Duodenal mucosa (tissue), 2 donors: ENCODE measurements around the gene SOX6.

Experiments used
- H3K27ac ChIP-seq: one replicate; pipeline ENCODE4 v1.7.0; 2013; ENCODE audit warnings: low read depth, low read length
- H3K27me3 ChIP-seq, 2 donors: one replicate each; pipeline ENCODE4 v1.7.0; 2013; ENCODE audit warnings: low read length in 2 of 2, control low read depth in 1 of 2; ENCODE audit not compliant: insufficient read depth in 2 of 2, control insufficient read depth in 1 of 2
- H3K36me3 ChIP-seq, 2 donors: one replicate each; pipeline ENCODE4 v1.7.0; 2013; ENCODE audit warnings: low read length in 2 of 2, control low read depth in 1 of 2; ENCODE audit not compliant: insufficient read depth in 2 of 2, control insufficient read depth in 1 of 2
- H3K4me1 ChIP-seq, 2 donors: one replicate each; pipeline ENCODE4 v1.7.0; 2013; ENCODE audit warnings: low read length in 2 of 2, control low read depth in 1 of 2; ENCODE audit not compliant: insufficient read depth in 2 of 2, control insufficient read depth in 1 of 2
- H3K4me3 ChIP-seq, 2 donors: one replicate each; pipeline ENCODE4 v1.7.0; 2013; ENCODE audit warnings: low read length in 2 of 2, low read depth in 1 of 2
- H3K9ac ChIP-seq, 2 donors: one replicate each; pipeline ENCODE4 v1.7.0; 2013; ENCODE audit warnings: low read length in 2 of 2, low read depth in 1 of 2
- H3K9me3 ChIP-seq, 2 donors: one replicate each; pipeline ENCODE4 v1.7.0; 2013; ENCODE audit warnings: low read length in 2 of 2, control low read depth in 1 of 2; ENCODE audit not compliant: control insufficient read depth in 1 of 2

Gene SOX6

DNA sequence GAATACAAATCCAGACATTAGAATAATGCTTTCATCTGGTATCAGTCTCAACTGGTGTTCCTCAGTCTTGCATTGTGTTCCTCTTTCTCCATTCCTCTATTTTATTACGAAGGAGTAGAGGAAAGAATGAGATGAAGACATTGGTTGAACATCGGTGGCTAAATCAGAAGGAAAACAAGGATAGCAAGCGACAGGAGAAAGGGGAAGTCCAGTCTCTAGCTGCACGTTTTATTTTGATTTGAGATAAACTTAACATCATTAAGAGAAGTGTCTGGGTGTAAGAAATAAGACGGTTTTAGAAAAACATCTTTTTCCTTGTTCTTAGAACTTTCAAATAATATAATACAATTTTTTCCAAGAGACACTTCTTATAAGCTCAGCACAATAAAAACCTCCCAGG, 6.2 kb downstream of the SOX6 start:
- Histone ChIP-seq H3K9me3 (no peaks in the 10 kb centered on the region), H3K27ac (no peak overlapping the region), H3K36me3 (no peaks in the 10 kb centered on the region), H3K4me1 (peaks cover 0 to 12% of the 10 kb centered on the region in 2 donors), H3K4me3 (no peak overlapping the region), H3K27me3 (no peaks in the 10 kb centered on the region), H3K9ac (no peak overlapping the region)

DNA sequence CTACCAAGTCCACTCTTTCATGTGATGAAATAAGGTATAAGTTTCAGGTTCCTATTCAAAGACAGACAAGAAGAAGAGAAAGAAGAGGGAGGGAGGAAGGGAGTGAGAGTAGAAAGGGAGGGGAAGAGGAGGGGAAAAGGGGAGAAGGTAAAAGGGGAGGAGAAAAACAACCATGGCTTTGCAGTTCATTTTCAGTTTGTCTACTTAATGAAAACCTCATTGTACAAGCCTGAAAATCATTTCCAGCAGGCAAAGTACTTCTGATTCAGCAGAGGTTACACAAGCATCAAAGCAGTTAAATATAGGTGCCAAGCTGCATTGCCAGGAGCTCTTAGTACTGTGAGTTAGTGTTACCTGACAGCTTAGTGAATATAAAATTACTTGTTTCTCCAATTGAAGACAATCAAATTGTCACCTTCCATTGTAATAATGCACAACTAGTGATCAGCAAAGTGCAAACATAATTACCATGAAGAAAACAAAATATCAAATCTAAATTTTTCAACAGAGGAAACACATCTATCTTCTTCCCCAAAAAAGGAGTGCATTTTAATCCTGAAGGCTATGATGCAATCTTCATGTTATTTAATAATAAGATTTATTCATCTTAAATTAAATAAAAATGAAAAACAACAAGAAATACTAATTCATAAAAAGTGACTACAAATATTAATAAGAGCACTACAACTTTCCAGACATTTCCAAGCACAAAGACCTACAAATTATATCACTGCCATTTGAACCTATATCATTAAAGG, 8.2 kb downstream of the SOX6 start:
- H3K27me3 ChIP-seq, result no peaks in the 10 kb centered on the region
- H3K4me3 ChIP-seq, result no peak overlapping the region
- H3K4me1 ChIP-seq, result peaks cover 0 to 12% of the 10 kb centered on the region in 2 donors
- no peaks in the 10 kb centered on the region for H3K9me3 ChIP-seq
- no peaks in the 10 kb centered on the region for H3K36me3 ChIP-seq
- no peak overlapping the region for H3K9ac ChIP-seq
- no peak overlapping the region for H3K27ac ChIP-seq

DNA sequence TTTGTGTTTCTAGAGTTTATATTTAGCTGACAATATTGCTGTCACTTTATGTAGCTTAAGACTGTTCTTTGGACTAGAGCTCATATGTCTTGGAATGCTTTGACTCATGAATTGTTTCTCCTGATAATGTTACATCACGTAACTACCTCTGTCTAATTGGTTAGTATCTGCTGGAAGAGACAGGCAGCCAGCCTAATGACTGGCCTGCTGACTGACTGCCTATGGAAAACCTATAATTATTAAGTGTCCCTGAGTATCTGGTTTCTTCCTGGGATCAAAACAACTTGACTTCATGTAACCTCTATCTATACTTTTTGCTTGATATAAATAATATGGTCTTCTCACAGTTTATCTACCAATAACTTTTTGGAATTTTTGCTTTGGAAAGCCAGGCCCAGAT, 9.4 kb downstream of the SOX6 start:
- no peaks in the 10 kb centered on the region for H3K36me3 ChIP-seq
- H3K4me1 ChIP-seq, result peaks cover 0 to 8% of the 10 kb centered on the region in 2 donors
- no peak overlapping the region for H3K9ac ChIP-seq
- no peaks in the 10 kb centered on the region for H3K27me3 ChIP-seq
- no peaks in the 10 kb centered on the region for H3K9me3 ChIP-seq
- no peak overlapping the region for H3K4me3 ChIP-seq
- no peak overlapping the region for H3K27ac ChIP-seq

DNA sequence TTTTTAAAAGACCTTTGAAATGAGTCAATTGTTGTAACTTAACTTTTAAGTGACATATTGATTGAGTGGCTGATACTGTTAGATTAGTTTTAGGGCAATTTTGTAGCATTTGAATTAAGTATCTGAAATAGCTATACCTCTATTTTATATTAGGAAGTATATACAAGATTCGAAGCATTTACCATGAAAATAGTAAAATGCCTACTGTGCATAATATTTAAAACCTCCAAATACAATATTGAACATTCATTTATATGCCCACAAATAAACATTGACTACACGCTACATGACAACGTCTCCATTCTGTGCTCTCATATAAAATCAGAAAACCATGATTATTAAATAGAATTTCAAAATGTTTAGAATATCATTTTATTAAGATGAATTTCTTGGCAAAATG, 14.5 kb downstream of the SOX6 start:
- H3K27ac ChIP-seq, result no peak overlapping the region
- no peaks in the 10 kb centered on the region for H3K9me3 ChIP-seq
- H3K27me3 ChIP-seq, result no peaks in the 10 kb centered on the region
- H3K4me3 ChIP-seq, result no peak overlapping the region
- no peak overlapping the region for H3K9ac ChIP-seq
- H3K36me3 ChIP-seq, result peaks cover 0 to 3% of the 10 kb centered on the region in 2 donors
- H3K4me1 ChIP-seq, result peaks cover 0 to 21% of the 10 kb centered on the region in 2 donors

DNA sequence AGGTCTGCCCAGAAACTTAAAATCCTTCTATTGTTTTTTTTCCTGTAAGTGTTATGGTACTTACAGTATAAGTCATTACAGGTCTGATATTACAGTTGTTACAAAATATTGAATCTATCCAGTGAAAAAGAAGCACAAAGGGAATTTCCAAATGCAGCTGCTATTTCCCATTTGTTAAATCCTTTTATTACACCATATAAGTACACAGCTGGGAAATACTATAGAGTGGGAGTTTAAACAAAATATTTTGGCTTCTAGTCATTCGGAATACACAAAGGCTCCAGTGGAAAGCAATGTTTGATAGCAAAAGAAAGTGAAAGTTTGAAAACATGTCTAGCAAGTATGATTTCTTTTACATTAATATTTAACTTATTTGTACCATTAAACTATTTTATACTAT, 18.0 kb downstream of the SOX6 start:
- H3K9me3 ChIP-seq, result no peaks in the 10 kb centered on the region
- H3K4me1 ChIP-seq, result peaks cover 6 to 38% of the 10 kb centered on the region in 2 donors
- H3K9ac ChIP-seq, result no peak overlapping the region
- no peak overlapping the region for H3K27ac ChIP-seq
- H3K27me3 ChIP-seq, result no peaks in the 10 kb centered on the region
- H3K36me3 ChIP-seq, result peaks cover 0 to 3% of the 10 kb centered on the region in 2 donors
- peak overlapping the region in 1 of 2 donors; percentile 55 for H3K4me3 ChIP-seq

DNA sequence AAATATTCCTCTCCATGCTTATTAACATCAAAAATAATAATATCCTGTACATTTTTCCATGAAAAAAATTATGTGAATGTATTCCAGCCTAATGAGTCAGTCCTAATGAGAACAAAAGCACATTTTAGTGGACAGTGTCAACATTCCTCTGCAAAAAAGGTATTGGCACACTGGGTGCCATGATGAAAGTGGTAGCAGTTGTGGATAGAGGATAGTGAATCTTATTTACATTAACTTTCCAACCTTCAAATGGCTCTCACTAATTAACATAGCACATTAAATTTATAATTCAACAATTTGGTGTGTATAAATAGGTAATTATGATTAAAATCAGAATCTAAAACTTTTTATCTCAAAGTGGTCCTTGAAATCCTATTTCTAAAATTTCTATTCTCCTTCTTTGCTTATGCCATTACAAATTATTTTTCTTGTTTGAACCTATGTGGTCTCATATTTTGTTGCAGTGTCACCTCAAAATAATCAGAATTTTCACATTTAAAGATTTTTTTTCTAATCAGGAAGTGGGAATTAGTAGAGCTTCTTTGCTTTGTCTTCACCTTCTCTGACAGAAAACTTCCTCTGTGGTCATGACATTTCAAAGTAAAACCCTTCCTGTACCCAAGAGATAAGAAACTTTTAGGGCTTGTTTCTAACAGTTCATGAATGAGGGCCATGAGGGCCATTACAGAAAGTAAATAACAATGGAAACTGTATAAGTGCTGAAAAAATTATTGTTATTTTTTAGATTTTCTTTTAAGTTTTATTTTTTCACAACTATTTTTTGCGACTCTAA, 18.7 kb downstream of the SOX6 start:
- Histone ChIP-seq H3K27ac (no peak overlapping the region), H3K9ac (no peak overlapping the region), H3K36me3 (peaks cover 0 to 3% of the 10 kb centered on the region in 2 donors), H3K4me1 (peaks cover 6 to 38% of the 10 kb centered on the region in 2 donors), H3K27me3 (no peaks in the 10 kb centered on the region), H3K9me3 (no peaks in the 10 kb centered on the region), H3K4me3 (no peak overlapping the region)

DNA sequence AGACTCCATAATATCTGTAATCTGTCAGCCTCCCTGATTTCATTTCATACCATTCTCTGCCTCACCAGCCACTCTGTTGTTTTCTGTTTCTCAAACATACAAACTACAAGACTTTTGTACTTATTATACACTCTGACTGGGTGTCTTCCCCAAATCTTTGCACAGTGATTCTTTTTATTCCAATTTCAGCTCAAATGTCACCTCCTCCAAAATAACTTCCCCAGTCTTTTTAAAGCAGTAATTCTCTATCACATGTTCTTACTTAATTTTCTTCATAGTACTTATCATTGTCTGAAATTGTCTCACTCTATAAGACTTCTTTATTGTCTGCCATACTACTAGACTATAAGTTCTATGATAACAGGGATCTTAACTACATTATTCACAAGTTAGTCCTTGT, 19.6 kb downstream of the SOX6 start:
- Histone ChIP-seq H3K36me3 (peaks cover 0 to 3% of the 10 kb centered on the region in 2 donors), H3K9me3 (no peaks in the 10 kb centered on the region), H3K4me1 (peaks cover 6 to 36% of the 10 kb centered on the region in 2 donors), H3K4me3 (no peak overlapping the region), H3K9ac (no peak overlapping the region), H3K27ac (no peak overlapping the region), H3K27me3 (no peaks in the 10 kb centered on the region)

DNA sequence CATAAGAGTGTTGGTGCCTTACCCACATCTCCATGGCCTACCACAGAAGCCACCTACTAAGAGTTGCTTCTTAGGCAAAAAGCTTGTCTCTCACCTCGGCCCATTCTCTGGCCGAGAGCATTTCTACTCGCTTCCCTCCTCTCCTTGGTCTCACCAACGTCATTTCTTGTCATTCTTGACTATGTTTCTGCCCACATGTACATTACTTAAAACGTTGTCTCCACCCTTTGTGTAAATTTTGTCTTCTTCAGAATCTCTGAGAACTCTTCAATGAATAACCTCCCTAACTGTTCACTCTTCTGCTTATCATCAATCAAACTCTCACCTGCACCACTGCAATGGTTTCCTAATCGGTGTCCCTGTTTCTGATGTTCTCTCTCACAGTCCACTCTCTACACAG, 20.1 kb downstream of the SOX6 start:
- Histone ChIP-seq H3K9ac (no peak overlapping the region), H3K27me3 (no peaks in the 10 kb centered on the region), H3K27ac (no peak overlapping the region), H3K4me1 (peaks cover 6 to 34% of the 10 kb centered on the region in 2 donors), H3K9me3 (no peaks in the 10 kb centered on the region), H3K4me3 (peak overlapping the region in 1 of 2 donors; percentile 22), H3K36me3 (peaks cover 0 to 3% of the 10 kb centered on the region in 2 donors)

DNA sequence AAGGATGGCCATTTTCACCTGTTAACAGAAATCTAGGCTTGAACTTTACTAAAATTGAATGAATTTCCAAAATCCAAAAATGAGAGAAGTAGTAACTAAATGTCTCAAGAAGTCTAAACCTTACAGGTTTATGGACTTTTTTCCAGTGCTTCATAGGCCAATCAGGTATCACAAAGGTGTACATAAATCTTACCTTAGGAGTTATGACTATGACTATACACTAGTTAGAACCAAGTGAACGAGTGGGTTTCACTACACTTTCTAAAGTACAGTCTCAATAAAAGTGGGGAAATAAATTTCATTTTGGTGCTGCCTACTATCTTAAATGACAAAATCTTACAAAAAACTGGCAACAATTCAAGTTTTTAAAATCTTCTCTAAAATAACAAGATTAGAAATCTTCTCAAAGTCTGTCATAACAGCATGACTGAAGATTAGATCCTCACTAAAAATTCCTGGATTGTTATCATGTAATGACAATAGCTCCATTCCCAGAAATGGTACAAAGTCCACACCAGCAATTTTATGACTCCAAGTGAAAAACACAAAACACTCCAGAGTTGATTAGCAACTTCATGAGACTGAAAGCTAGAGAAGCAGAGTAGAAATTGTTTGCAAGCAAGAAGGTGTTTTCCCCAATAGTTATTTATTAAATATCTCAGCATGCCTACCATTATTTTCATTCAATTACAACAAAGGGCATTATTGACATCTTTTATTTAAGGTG, 20.9 kb downstream of the SOX6 start:
- Histone ChIP-seq H3K9me3 (no peaks in the 10 kb centered on the region), H3K27me3 (no peaks in the 10 kb centered on the region), H3K36me3 (no peaks in the 10 kb centered on the region), H3K4me1 (peaks cover 6 to 34% of the 10 kb centered on the region in 2 donors), H3K4me3 (no peak overlapping the region), H3K9ac (no peak overlapping the region), H3K27ac (no peak overlapping the region)
